ENCODE results near the gene FBXW2.

Gene FBXW2, protein sequence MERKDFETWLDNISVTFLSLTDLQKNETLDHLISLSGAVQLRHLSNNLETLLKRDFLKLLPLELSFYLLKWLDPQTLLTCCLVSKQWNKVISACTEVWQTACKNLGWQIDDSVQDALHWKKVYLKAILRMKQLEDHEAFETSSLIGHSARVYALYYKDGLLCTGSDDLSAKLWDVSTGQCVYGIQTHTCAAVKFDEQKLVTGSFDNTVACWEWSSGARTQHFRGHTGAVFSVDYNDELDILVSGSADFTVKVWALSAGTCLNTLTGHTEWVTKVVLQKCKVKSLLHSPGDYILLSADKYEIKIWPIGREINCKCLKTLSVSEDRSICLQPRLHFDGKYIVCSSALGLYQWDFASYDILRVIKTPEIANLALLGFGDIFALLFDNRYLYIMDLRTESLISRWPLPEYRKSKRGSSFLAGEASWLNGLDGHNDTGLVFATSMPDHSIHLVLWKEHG

GRCh38 chr9:120792898-120793765 lies at the start of gene FBXW2:
TSS of gene FBXW2 (minus strand) at chr9:120793416. CDS start at chr9:120788258, 5,158 bp downstream.
- in situ Hi-C loops (cut with MboI; ENCODE audit: low pct_unique_long_range_greater_than_20kb, low sequenced_read_pairs, unreplicated experiment) = no loop called here
- TF ChIP-seq, protein P1, sequence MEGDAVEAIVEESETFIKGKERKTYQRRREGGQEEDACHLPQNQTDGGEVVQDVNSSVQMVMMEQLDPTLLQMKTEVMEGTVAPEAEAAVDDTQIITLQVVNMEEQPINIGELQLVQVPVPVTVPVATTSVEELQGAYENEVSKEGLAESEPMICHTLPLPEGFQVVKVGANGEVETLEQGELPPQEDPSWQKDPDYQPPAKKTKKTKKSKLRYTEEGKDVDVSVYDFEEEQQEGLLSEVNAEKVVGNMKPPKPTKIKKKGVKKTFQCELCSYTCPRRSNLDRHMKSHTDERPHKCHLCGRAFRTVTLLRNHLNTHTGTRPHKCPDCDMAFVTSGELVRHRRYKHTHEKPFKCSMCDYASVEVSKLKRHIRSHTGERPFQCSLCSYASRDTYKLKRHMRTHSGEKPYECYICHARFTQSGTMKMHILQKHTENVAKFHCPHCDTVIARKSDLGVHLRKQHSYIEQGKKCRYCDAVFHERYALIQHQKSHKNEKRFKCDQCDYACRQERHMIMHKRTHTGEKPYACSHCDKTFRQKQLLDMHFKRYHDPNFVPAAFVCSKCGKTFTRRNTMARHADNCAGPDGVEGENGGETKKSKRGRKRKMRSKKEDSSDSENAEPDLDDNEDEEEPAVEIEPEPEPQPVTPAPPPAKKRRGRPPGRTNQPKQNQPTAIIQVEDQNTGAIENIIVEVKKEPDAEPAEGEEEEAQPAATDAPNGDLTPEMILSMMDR (IDR thresholded peaks at IDR 0.05; ENCODE audit: extremely low read depth, insufficient read depth, missing control alignments) = no peak
- DNase-seq (ENCODE audit: low spot score) = peak; percentile 93

DNA sequence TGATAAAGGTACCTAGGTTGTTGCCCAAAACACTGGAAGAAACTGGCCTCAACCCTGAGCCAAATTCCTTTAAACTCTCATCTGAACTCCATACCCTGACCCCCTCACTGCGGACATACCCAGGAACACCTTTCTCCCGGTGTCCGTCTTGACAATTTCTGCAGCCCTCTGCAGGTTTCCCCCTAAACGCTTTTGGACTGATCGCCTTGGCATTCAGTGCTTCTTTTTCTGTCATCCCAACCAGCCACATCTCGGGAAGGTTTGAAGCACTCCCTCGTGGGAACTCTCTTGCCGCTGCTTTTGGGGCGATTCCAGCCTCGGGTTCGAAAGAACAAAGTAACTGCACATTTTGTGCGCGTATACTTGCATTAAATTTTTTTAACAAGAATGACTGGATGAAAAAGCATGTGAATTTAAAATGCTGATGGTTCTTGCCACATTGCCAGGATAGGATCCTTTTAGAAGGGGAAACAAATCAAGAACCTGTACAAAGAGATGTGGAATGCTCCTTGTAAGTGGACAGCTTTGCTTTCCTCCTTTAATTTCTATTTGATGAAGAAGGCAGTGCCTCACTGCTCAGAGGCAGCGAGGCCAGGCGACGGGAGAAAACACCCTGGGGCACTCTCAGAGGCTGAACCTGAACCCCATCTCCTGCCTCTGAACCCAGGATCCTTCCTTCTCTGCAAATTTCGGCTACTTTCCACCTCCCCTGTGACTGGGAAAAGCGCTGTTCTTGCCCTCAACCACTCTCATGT lies 48.9 kb upstream of the FBXW2 start:
- no peak for DNase-seq (ENCODE audit: low spot score)
- TF ChIP-seq, protein P1 (IDR thresholded peaks at IDR 0.05; ENCODE audit: extremely low read depth, insufficient read depth, missing control alignments) = no peak
- in situ Hi-C loops (cut with MboI; ENCODE audit: low pct_unique_long_range_greater_than_20kb, low sequenced_read_pairs, unreplicated experiment) = no loop called here

DNA sequence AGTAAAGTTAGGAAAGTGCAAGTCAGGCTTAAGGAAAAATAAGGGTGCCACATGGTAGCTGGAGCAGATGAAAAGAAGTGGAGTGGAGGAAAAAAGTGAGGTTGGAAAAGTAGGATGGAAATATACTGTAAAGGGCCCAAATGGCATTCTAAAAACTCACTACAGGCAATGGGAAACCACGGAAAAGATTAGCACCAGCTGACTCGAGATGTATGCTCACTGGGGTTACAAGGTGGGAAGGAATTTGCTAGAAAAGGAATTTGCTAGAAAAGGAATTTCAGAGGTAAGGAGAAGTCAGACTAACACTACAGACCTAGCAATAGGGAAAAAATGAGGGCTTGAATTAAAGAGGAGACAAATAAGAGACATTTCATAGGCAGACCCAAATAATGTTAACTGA lies 45.9 kb upstream of the FBXW2 start:
- DNase-seq (ENCODE audit: low spot score) = no peak
- TF ChIP-seq, protein P1 (IDR thresholded peaks at IDR 0.05; ENCODE audit: extremely low read depth, insufficient read depth, missing control alignments) = no peak
- in situ Hi-C loops (cut with MboI; ENCODE audit: low pct_unique_long_range_greater_than_20kb, low sequenced_read_pairs, unreplicated experiment) = no loop called here

- TF ChIP-seq, protein P1 (IDR thresholded peaks at IDR 0.05; ENCODE audit: extremely low read depth, insufficient read depth, missing control alignments) = no peak
- in situ Hi-C loops (cut with MboI; ENCODE audit: low pct_unique_long_range_greater_than_20kb, low sequenced_read_pairs, unreplicated experiment) = no loop called here
- DNase-seq (ENCODE audit: low spot score) = no peak
Observed at GRCh38 chr9:120837921-120838320, 44.7 kb upstream of the FBXW2 start.

DNA sequence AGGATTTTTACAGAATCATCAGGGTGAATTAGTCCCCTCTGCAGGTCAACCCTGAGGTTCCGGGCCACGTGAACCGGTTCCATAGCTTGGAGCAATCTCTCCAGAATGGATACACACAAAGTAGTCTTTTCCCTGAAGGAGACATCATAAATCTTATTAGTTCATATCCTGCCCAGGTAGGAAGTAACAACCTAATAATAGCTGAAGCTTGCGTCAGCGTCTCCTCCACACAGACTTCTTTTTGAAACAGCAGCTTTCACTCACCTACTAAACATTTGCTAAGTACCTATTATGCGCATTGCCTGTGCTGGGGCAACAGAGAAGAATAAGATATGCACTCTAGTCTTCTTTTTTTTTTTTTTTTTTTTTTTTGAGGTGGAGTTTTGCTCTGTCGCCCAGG lies 40.1 kb upstream of the FBXW2 start:
- in situ Hi-C loops (cut with MboI; ENCODE audit: low pct_unique_long_range_greater_than_20kb, low sequenced_read_pairs, unreplicated experiment) = no loop called here
- DNase-seq (ENCODE audit: low spot score) = no peak
- TF ChIP-seq, protein P1 (IDR thresholded peaks at IDR 0.05; ENCODE audit: extremely low read depth, insufficient read depth, missing control alignments) = no peak

DNA sequence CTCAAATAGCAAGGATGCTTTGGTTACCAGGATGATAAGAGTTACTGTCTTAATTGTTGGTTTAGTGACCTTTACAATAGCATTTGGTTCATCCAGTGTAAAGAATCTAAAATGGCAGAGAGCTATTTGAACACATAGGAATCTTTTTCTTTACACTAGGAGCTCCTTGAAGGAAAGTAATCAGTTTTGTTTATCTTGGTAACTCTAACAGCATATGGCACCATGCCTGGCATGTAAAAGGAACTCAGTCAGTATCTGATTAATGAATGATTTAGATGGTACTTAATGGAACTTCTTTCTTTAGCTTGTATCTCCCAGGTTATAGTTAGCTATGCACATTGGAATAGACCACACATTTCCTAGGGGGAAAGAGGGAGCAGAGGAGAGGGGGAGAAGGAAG lies 39.6 kb upstream of the FBXW2 start:
- TF ChIP-seq, protein P1 (IDR thresholded peaks at IDR 0.05; ENCODE audit: extremely low read depth, insufficient read depth, missing control alignments) = no peak
- in situ Hi-C loops (cut with MboI; ENCODE audit: low pct_unique_long_range_greater_than_20kb, low sequenced_read_pairs, unreplicated experiment) = no loop called here
- no peak for DNase-seq (ENCODE audit: low spot score)

All from GM13977 (cell line).